ENCODE results near the gene ZNF181.

ZNF181 gene

GRCh38 chr19:34757441-34757840 is 23.4 kb downstream of the ZNF181 start:
- DNase-seq (ENCODE audit: low spot score) = no peak

GRCh38 chr19:34759218-34759917 is 25.3 kb downstream of the ZNF181 start:
- no peak for DNase-seq (ENCODE audit: low spot score)

GRCh38 chr19:34766386-34766785 is 32.3 kb downstream of the ZNF181 start:
- no peak for DNase-seq (ENCODE audit: low spot score)

GRCh38 chr19:34767951-34768350 is 33.9 kb downstream of the ZNF181 start:
- no peak for DNase-seq (ENCODE audit: low spot score)

GRCh38 chr19:34772697-34773554 is 38.9 kb downstream of the ZNF181 start, which contains the start of gene ZNF599:
ZNF599 (minus strand) TSS chr19:34773215; CDS start chr19:34772841, 374 bp downstream.
- DNase-seq (ENCODE audit: low spot score) = peak; percentile 94

GRCh38 chr19:34773555-34773864 is 39.5 kb downstream of the ZNF181 start:
- DNase-seq (ENCODE audit: low spot score) = no peak

- no peak for DNase-seq (ENCODE audit: low spot score)
These were observed 40.8 kb downstream of the ZNF181 start for GRCh38 chr19:34774857-34775256.

GRCh38 chr19:34778342-34778741 is 44.3 kb downstream of the ZNF181 start:
- no peak for DNase-seq (ENCODE audit: low spot score)

GRCh38 chr19:34779652-34780051 is 45.6 kb downstream of the ZNF181 start:
- DNase-seq (ENCODE audit: low spot score) = no peak

GRCh38 chr19:34786236-34786635 is 52.2 kb downstream of the ZNF181 start:
- no peak for DNase-seq (ENCODE audit: low spot score)

GRCh38 chr19:34787059-34787824 is 53.2 kb downstream of the ZNF181 start:
- DNase-seq (ENCODE audit: low spot score) = no peak

- DNase-seq (ENCODE audit: low spot score) = no peak
These were observed 54.0 kb downstream of the ZNF181 start for GRCh38 chr19:34788074-34788473.

- DNase-seq (ENCODE audit: low spot score) = no peak
These were observed 59.5 kb downstream of the ZNF181 start for GRCh38 chr19:34793565-34793964.

- DNase-seq (ENCODE audit: low spot score) = no peak
These were observed 60.3 kb downstream of the ZNF181 start for GRCh38 chr19:34794066-34794960.
